Muscle of leg (tissue), 16 donors: Measurements from ENCODE around the gene SULT1A1. TPM values are rescaled to one million over a fixed set of nuclear protein-coding genes. Genes with fewer than 3 reads are reported as not detected.
"Not testable (repeated sequence)": the region's sequence is repeated elsewhere in the genome, so short reads cannot be mapped to it uniquely, and the experiment has no call there.

ENCODE experiments used
- DNase-seq: peaks from one replicate; pipeline ENCODE4 v3.0.0; 2013
- H3K27ac ChIP-seq: one replicate; pipeline ENCODE4 v1.5.1; 2013; ENCODE audit warnings: mild to moderate bottlenecking, low read length, control low read depth
- H3K27me3 ChIP-seq: one replicate; pipeline ENCODE4 v1.6.1; 2013; ENCODE audit warnings: low read length; ENCODE audit not compliant: control insufficient read depth, insufficient read depth
- H3K36me3 ChIP-seq: one replicate; pipeline ENCODE4 v1.6.1; 2013; ENCODE audit warnings: low read length; ENCODE audit not compliant: control insufficient read depth, insufficient read depth
- H3K4me1 ChIP-seq: one replicate; pipeline ENCODE4 v1.6.1; 2013; ENCODE audit warnings: low read length; ENCODE audit not compliant: control insufficient read depth, insufficient read depth
- H3K4me3 ChIP-seq: one replicate; pipeline ENCODE4 v1.5.1; 2013; ENCODE audit warnings: low read length, control low read depth
- H3K9me3 ChIP-seq: replicated peaks from 2 replicates; pipeline ENCODE4 v1.6.1; 2013; ENCODE audit warnings: low read depth, low read length; ENCODE audit not compliant: control insufficient read depth
- WGBS: methylation state at CpG from one replicate; pipeline ENCODE4 v1.1.5; 2013; ENCODE audit warnings: missing lambda C conversion rate; ENCODE audit not compliant: insufficient coverage; 5-methylcytosine and 5-hydroxymethylcytosine counted together
- long read RNA-seq, 11 donors: transcript quantifications; one replicate each; lab custom pipeline, GENCODE V29; 2026
- polyA plus RNA-seq, 8 donors: library from polyadenylated mRNA; unstranded; fragments of 120-200 nt; gene quantifications; one replicate each; pipeline versions ENCODE4 v1.2.1 to v1.2.3, GENCODE V29; 2013; ENCODE audit warnings: inconsistent platforms in 1 of 8, low replicate concordance in 1 of 8; ENCODE audit not compliant: insufficient read length in 8 of 8, insufficient read depth in 1 of 8
- total RNA-seq: library from RNA; stranded (reverse); fragments of 120-200 nt; gene quantifications from one replicate; pipeline ENCODE4 v1.2.4, GENCODE V29; 2013

The SULT1A1 gene
- total RNA-seq (32.3 TPM), polyA plus RNA-seq (10 to 100 TPM in 6 of 8 donors, 1 to 10 TPM in 2; 5.9 to 27.4 (median 13.1) TPM)
- long read RNA-seq, donor 1, full-length matches to known transcripts = 2 of 2 reads
- long read RNA-seq, donor 1, partial matches to known transcripts = 0 of 2 reads
- long read RNA-seq, donor 1, other reads (novel, unspliced or antisense) = 0 of 2 reads
- long read RNA-seq, donor 2, partial matches to known transcripts = 0 of 1 reads
- long read RNA-seq, donor 2, other reads (novel, unspliced or antisense) = 0 of 1 reads
- long read RNA-seq, donor 3, full-length matches to known transcripts = 3 of 3 reads
- long read RNA-seq, donor 3, partial matches to known transcripts = 0 of 3 reads
- long read RNA-seq, donor 3, other reads (novel, unspliced or antisense) = 0 of 3 reads
- long read RNA-seq, donor 4, full-length matches to known transcripts = 4 of 4 reads
- long read RNA-seq, donor 4, partial matches to known transcripts = 0 of 4 reads
- long read RNA-seq, donor 4, other reads (novel, unspliced or antisense) = 0 of 4 reads
- long read RNA-seq, donor 5, transcript SULT1A1-201 (8 exons, 1,162 nt) = major isoform, 6 of 16 reads
- long read RNA-seq, donor 5, partial matches to known transcripts = 7 of 16 reads
- long read RNA-seq, donor 5, other reads (novel, unspliced or antisense) = 0 of 16 reads
- long read RNA-seq, donor 6, full-length matches to known transcripts = 18 of 25 reads
- long read RNA-seq, donor 6, partial matches to known transcripts = 7 of 25 reads
- long read RNA-seq, donor 6, other reads (novel, unspliced or antisense) = 0 of 25 reads
- long read RNA-seq, donor 7, full-length matches to known transcripts = 7 of 7 reads
- long read RNA-seq, donor 7, partial matches to known transcripts = 0 of 7 reads
- long read RNA-seq, donor 7, other reads (novel, unspliced or antisense) = 0 of 7 reads
- long read RNA-seq, donor 8, partial matches to known transcripts = 0 of 4 reads
- long read RNA-seq, donor 8, other reads (novel, unspliced or antisense) = 0 of 4 reads
- long read RNA-seq, donor 9, partial matches to known transcripts = 0 of 5 reads
- long read RNA-seq, donor 9, other reads (novel, unspliced or antisense) = 0 of 5 reads
- long read RNA-seq, donor 10, partial matches to known transcripts = 0 of 2 reads
- long read RNA-seq, donor 10, other reads (novel, unspliced or antisense) = 0 of 2 reads
- long read RNA-seq, donor 11, full-length matches to known transcripts = 8 of 8 reads
- long read RNA-seq, donor 11, partial matches to known transcripts = 0 of 8 reads
- long read RNA-seq, donor 11, other reads (novel, unspliced or antisense) = 0 of 8 reads

DNA sequence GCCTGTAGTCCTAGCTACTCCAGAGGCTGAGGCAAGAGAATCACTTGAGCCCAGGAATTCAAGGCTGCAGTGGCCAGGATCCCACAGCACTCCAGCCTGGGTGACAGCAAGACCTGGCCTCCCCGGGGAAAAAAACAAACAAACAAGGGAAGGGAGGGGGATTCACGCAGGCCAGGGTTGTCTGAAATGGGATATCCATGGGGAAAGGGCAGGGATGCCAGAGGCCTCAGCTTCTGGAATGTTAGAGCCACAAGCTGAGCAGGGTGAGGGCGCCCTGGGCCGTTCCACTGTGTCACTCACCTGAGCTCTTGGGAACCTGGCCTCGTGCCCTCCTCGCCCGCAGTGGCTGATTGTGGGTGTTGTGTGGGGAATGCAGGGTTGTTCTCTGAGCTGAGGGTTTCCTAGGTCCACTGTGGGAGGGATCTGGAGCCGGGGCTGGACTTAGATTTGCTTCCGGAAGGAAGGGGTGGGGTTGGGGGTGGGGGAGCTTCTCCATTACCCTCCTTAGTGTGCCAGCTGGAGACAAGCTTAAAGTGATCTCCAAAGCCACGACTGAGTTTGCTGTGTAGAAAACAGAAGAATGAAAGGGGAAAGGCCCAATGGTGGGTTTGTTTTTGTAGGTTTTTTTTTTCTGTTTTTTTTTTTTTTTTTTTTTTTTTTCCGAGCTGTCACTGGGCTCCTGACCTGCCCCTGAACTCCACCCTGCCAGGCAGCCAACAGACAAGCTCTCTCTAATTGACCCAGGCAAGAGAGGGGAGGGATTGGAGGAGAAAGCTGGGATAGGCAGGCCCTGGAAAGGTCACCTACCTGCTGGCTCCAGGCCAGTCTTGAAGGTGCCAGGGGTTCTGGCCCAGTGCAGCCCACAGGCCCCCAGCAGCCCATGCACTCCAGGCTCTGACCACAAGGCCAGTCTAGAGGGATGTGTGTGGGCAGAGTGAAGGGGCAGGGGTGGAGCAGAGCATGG lies at the start of gene SULT1A1:
SULT1A1 (minus strand) TSS at position 414 of the 964 bp plus-strand sequence. CDS start 1,189 bp downstream, outside the sequence.
- no peaks in the 10 kb centered on the region for H3K9me3 ChIP-seq
- peak within 1 kb of the TSS; percentile 19 for H3K4me3 ChIP-seq
- no peaks in the 10 kb centered on the region for H3K27me3 ChIP-seq
- DNase-seq = peak; percentile 81
- H3K27ac ChIP-seq = no peak within 1 kb of the TSS
- H3K4me1 ChIP-seq = peaks cover 15% of the 10 kb centered on the region
- no peaks in the 10 kb centered on the region for H3K36me3 ChIP-seq
- 41% methylated on average over 7 of the region's 11 CpGs for WGBS

DNA sequence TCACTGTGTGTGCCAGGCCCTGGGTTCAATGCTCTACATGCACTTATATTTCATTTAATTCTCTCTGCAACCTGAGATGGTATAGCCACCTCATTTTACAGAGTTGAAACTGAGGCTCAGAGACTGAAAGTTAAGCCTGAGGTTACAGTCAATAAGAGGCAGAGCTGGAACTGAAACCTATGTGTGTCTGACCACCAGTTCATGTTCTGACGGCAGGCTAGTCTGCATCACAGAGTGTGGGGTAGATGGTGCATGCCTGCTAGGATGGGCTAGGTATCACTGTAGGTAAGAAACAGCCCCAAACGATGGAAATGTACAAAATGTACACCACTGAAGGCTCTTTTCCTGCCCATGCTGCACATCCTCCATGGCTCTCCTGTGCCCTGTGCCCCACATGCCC lies 30.1 kb upstream of the SULT1A1 start:
- not testable (repeated sequence) for H3K4me1 ChIP-seq, DNase-seq, H3K4me3 ChIP-seq, H3K27ac ChIP-seq, H3K27me3 ChIP-seq, H3K9me3 ChIP-seq, H3K36me3 ChIP-seq
- WGBS = no CpG with 5 or more reads among the region's 2 CpGs

- not testable (repeated sequence) for H3K36me3 ChIP-seq, H3K27ac ChIP-seq, H3K4me3 ChIP-seq, H3K27me3 ChIP-seq, H3K4me1 ChIP-seq, DNase-seq, H3K9me3 ChIP-seq
- WGBS = no CpG with 5 or more reads among the region's 5 CpGs
These were observed 28.5 kb upstream of the SULT1A1 start for GRCh38 chr16:28638359-28638758.

- H3K27ac ChIP-seq, DNase-seq, H3K9me3 ChIP-seq, H3K27me3 ChIP-seq, H3K4me3 ChIP-seq, H3K36me3 ChIP-seq, H3K4me1 ChIP-seq: not testable (repeated sequence)
- no CpG with 5 or more reads among the region's 1 CpG for WGBS
These were observed 27.9 kb upstream of the SULT1A1 start, which contains the start of gene NPIPB8 for GRCh38 chr16:28637765-28638164. Gene NPIPB8 (plus strand): TSS chr16:28638065. CDS start chr16:28638361, 296 bp downstream.

GRCh38 chr16:28636093-28636823 lies 26.4 kb upstream of the SULT1A1 start:
- H3K4me3 ChIP-seq, H3K36me3 ChIP-seq, H3K4me1 ChIP-seq, H3K27ac ChIP-seq, DNase-seq, H3K9me3 ChIP-seq, H3K27me3 ChIP-seq: not testable (repeated sequence)
- no CpG with 5 or more reads among the region's 5 CpGs for WGBS

GRCh38 chr16:28630905-28631304 lies 21.1 kb upstream of the SULT1A1 start:
- not testable (repeated sequence) for H3K4me1 ChIP-seq, H3K27ac ChIP-seq, H3K36me3 ChIP-seq, DNase-seq, H3K9me3 ChIP-seq, H3K4me3 ChIP-seq, H3K27me3 ChIP-seq
- no CpG with 5 or more reads among the region's 5 CpGs for WGBS

DNA sequence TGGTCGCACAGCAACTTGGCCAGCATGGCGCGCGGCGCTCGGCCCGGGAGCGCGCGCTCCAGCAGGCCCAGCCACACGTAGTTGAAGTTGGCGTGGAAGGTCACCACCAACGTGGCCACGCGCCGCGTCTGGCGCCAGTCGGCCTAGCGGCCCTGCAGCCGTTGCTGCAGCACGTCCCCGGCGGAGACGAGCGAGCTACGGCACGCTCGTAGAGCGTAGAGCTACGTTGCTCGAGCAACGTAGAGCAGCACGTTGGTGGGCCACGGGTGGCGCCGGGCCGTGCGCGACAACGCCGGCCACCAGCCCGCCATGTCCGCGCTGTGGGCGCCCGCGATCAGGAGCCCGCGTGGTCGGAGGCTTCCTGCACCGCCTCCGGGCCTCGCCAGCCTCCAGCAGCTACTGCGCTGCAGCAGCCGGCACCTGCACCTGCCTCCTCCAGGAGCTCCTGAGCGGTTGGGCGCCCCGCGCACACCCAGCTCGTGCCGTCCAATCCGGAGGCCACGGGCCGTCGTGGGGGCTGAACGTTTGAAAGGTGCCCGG lies 13.4 kb upstream of the SULT1A1 start:
- DNase-seq = peak; percentile 59
- H3K36me3 ChIP-seq = no peaks in the 10 kb centered on the region
- H3K4me1 ChIP-seq = peaks cover 2% of the 10 kb centered on the region
- under 1% methylated on average over 60 of the region's 68 CpGs for WGBS
- no peaks in the 10 kb centered on the region for H3K9me3 ChIP-seq
- no peaks in the 10 kb centered on the region for H3K27me3 ChIP-seq
- peak overlapping the region; percentile 39 for H3K4me3 ChIP-seq
- no peak overlapping the region for H3K27ac ChIP-seq

- not testable (repeated sequence) for H3K27me3 ChIP-seq, H3K9me3 ChIP-seq, DNase-seq, H3K36me3 ChIP-seq, H3K4me1 ChIP-seq
- Histone ChIP-seq H3K27ac (peak overlapping the region; percentile 13), H3K4me3 (peak overlapping the region; percentile 39)
- WGBS = 32% methylated on average over 22 of the region's 24 CpGs
These were observed 12.8 kb upstream of the SULT1A1 start for GRCh38 chr16:28622532-28623171.
